Measurements from ENCODE around the gene ACTL9.
"Not testable (repeated sequence)": the region's sequence is repeated elsewhere in the genome, so short reads cannot be mapped to it uniquely, and the experiment has no call there.

The ACTL9 gene

GRCh38 chr19:8698433-8699063 is at the start of gene ACTL9:
Gene ACTL9, minus strand, starts transcription at chr19:8698795. Its CDS starts 94 bp downstream, at chr19:8698701.
- no peak for TF ChIP-seq CTCF (IDR thresholded peaks at IDR 0.05; ENCODE audit: insufficient read depth, low read depth, low read length, missing control alignments)
- H3K4me3 ChIP-seq (ENCODE audit: low read length), result no peak within 1 kb of the TSS
- no peak for DNase-seq (ENCODE audit: low read depth)

DNA sequence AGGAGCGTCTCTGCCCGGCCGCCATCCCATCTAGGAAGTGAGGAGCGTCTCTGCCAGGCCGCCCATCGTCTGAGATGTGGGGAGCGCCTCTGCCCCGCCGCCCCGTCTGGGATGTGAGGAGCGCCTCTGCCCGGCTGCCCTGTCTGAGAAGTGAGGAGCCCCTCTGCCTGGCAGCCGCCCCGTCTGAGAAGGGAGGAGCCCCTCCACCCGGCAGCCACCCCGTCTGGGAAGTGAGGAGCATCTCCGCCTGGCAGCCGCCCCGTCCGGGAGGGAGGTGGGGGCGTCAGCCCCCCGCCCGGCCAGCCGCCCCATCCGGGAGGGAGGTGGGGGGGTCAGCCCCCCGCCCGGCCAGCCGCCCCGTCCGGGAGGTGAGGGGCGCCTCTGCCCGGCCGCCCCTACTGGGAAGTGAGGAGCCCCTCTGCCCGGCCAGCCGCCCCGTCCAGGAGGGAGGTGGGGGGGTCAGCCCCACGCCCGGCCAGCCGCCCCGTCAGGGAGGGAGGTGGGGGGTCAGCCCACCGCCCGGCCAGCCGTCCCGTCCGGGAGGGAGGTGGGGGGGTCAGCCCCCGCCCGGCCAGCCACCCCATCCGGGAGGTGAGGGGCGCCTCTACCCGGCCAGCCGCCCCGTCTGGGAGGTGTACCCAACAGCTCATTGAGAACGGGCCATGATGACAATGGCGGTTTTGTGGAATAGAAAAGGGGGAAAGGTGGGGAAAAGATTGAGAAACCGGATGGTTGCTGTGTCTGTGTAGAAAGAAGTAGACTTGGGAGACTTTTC is 40.9 kb upstream of the ACTL9 start:
- DNase-seq (ENCODE audit: low read depth); H3K4me3 ChIP-seq (ENCODE audit: low read length): not testable (repeated sequence)

DNA sequence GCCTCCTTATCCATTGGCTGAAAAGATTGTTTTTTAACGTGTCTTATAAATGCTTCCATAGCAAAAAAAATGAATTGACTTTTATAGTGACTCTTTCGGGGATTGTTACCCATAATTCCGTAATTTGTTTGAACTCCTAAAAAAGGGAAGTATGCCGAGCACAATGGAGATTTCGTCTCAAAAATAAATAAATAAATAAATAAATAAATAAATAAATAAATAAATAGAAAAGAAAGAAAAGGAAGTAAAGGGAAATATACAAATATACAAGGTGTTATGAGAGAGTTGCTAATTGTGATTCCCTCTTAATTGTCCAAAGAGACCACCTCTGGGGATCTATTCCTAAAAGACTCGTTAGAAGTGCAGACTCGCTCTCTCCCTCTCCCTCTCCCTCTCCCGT is 39.8 kb upstream of the ACTL9 start:
- DNase-seq (ENCODE audit: low read depth), result no peak
- no peak for TF ChIP-seq CTCF (IDR thresholded peaks at IDR 0.05; ENCODE audit: insufficient read depth, low read depth, low read length, missing control alignments)
- H3K4me3 ChIP-seq (ENCODE audit: low read length), result no peak overlapping the region

DNA sequence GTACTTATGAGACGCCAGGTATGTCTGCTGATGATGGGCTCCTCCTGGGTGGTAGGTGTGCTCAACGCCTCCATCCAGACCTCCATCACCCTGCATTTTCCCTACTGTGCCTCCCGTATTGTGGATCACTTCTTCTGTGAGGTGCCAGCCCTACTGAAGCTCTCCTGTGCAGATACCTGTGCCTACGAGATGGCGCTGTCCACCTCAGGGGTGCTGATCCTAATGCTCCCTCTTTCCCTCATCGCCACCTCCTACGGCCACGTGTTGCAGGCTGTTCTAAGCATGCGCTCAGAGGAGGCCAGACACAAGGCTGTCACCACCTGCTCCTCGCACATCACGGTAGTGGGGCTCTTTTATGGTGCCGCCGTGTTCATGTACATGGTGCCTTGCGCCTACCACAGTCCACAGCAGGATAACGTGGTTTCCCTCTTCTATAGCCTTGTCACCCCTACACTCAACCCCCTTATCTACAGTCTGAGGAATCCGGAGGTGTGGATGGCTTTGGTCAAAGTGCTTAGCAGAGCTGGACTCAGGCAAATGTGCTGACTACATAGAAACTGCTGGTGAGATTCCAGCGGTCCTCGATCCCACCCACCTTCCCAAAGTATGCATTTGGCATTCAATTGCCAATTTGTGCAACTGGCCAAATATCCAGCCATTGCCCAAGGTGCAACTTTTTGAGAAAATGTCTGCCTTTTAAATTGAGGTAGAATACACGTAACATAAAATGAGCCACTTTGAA is 33.0 kb upstream of the ACTL9 start:
- no peak for TF ChIP-seq CTCF (IDR thresholded peaks at IDR 0.05; ENCODE audit: insufficient read depth, low read depth, low read length, missing control alignments)
- DNase-seq (ENCODE audit: low read depth), result no peak
- H3K4me3 ChIP-seq (ENCODE audit: low read length), result no peak overlapping the region

DNA sequence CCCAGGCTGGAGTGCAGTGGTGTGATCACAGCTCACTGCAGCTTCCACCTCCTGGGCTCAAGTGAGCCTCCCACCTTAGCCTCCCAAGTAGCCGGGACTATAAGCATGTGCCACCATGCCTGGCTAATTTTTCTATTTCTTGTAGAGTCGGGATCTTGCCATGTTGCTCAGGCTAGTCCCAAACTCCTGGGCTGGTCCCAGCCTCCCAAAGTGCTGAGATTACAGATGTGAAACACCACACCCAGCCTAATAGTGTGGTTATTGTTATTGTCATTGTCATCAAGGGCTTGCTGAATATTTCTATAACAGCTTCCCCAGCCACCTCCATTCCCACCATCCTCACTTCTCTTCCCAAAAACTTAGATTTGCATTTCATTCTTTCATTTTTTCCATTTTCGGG is 25.7 kb upstream of the ACTL9 start:
- no peak for DNase-seq (ENCODE audit: low read depth)
- TF ChIP-seq CTCF (IDR thresholded peaks at IDR 0.05; ENCODE audit: insufficient read depth, low read depth, low read length, missing control alignments), result no peak
- no peak overlapping the region for H3K4me3 ChIP-seq (ENCODE audit: low read length)

- no peak for DNase-seq (ENCODE audit: low read depth)
- no peak for TF ChIP-seq CTCF (IDR thresholded peaks at IDR 0.05; ENCODE audit: insufficient read depth, low read depth, low read length, missing control alignments)
- no peak overlapping the region for H3K4me3 ChIP-seq (ENCODE audit: low read length)
Observed at GRCh38 chr19:8722032-8722431, 23.4 kb upstream of the ACTL9 start.

- TF ChIP-seq CTCF (IDR thresholded peaks at IDR 0.05; ENCODE audit: insufficient read depth, low read depth, low read length, missing control alignments), result no peak
- no peak for DNase-seq (ENCODE audit: low read depth)
- no peak within 1 kb of the TSS for H3K4me3 ChIP-seq (ENCODE audit: low read length)
Observed at GRCh38 chr19:8721334-8721733, 22.7 kb upstream of the ACTL9 start, which contains the start of gene OR2Z1. Gene OR2Z1, plus strand, starts transcription at chr19:8721634. Its CDS starts 9,395 bp downstream, at chr19:8731029.

GRCh38 chr19:8710337-8710736 is 11.7 kb upstream of the ACTL9 start:
- DNase-seq (ENCODE audit: low read depth), result not testable (repeated sequence)

More at GRCh38 chr19:8710337-8710736, 11.7 kb upstream of the ACTL9 start:
- not testable (repeated sequence) for H3K4me3 ChIP-seq (ENCODE audit: low read length)
